Ovary (tissue), 9 donors: Measurements from ENCODE around the gene LIMS2. TPM values are rescaled to one million over a fixed set of nuclear protein-coding genes. Genes with fewer than 3 reads are reported as not detected.

Experiments
- DNase-seq, 5 donors: peaks; one replicate each; pipeline ENCODE4 v3.0.0-alpha.2; 2019 to 2020
- H3K27ac ChIP-seq, 2 donors: fragments of 200-600 bp; one replicate each; pipeline versions ENCODE4 v1.5.1 to v1.8.0; 2019 to 2022
- H3K27me3 ChIP-seq: fragments of 200-600 bp; one replicate; pipeline ENCODE4 v1.8.0; 2022
- H3K36me3 ChIP-seq: fragments of 200-600 bp; sonication (generic); one replicate; pipeline ENCODE4 v1.5.1; 2019
- H3K4me1 ChIP-seq: one replicate; pipeline ENCODE4 v1.8.1; 2013; ENCODE audit warnings: mild to moderate bottlenecking, moderate library complexity; ENCODE audit not compliant: insufficient read depth
- H3K4me3 ChIP-seq: fragments of 200-600 bp; sonication (generic); one replicate; pipeline ENCODE4 v1.5.1; 2017
- H3K9me3 ChIP-seq, 2 donors: fragments of 200-600 bp in 1 of 2; sonication (generic) in 1 of 2; one replicate each; pipeline versions ENCODE4 v1.5.1 to v1.8.1; 2013 to 2019; ENCODE audit warnings: mild to moderate bottlenecking in 1 of 2, moderate library complexity in 1 of 2
- CTCF ChIP-seq, 3 donors: fragments of 450-650 bp in 2 of 3; fragments of 200-600 bp in 1 of 3; IDR thresholded peaks; one replicate each; pipeline versions ENCODE4 v1.5.1 to v1.8.0; 2016 to 2022; ENCODE audit warnings: antibody characterized with exemption in 3 of 3, mild to moderate bottlenecking in 1 of 3
- EP300 ChIP-seq: sonication (generic); formaldehyde crosslinking; IDR thresholded peaks from one replicate; pipeline ENCODE4 v1.6.1; 2017; ENCODE audit warnings: antibody characterized with exemption
- POLR2A ChIP-seq: fragments of 450-650 bp; IDR thresholded peaks from one replicate; pipeline ENCODE4 v1.6.1; 2017; ENCODE audit warnings: antibody characterized with exemption, mild to moderate bottlenecking, moderate library complexity
- WGBS, 3 donors: extraction: QIAGEN DNeasy Blood & Tissue Kit in 1 of 3; methylation state at CpG; one replicate each; pipeline versions ENCODE4 v1.1.5 to v1.1.7; 2013 to 2017; 5-methylcytosine and 5-hydroxymethylcytosine counted together
- intact Hi-C, 4 donors: fragments of 100-400 bp; cut with DNase I; formaldehyde crosslinking; loops; one replicate each; pipeline versions ENCODE4 v1.11.0 to v1.15.1; 2022 to 2023
- polyA plus RNA-seq, 2 donors: library from polyadenylated mRNA; stranded (reverse); fragments of 200-250 nt in 1 of 2; fragments of 350-450 nt in 1 of 2; fragmentation: Illumina TruSeq in 1 of 2; extraction: RNeasy Lipid Tissue Mini Kit (QIAGEN cat#74804) in 1 of 2; gene quantifications; one replicate each; pipeline ENCODE4 v1.2.3, GENCODE V29; 2013 to 2014
- total RNA-seq, 7 donors: library from RNA; depleted of rRNA in 2 of 7; stranded (reverse); fragments of >200 nt in 2 of 7; fragmentation: NEBNext Ultra II Directional in 3 of 7; extraction: Animal tissue kit (Norgen Biotek cat#: 25700) in 3 of 7; gene quantifications; one replicate each; pipeline versions ENCODE4 v1.1.0 to v1.2.4, GENCODE V29; 2016 to 2023
- donor health status: DM: no; HTN: no; CAD: no; lungs with moderate emphysema.
- donor health status: DM: no; HTN: no; CAD: no.
- donor health status: Bipolar disorder and iron deficiency.
- donor health status: DM: yes; HTN: yes; CAD: no.
- donor health status: DM: no; HTN: no; CAD: no.
- donor health status: DM: yes; HTN: yes; CAD: no.

The LIMS2 gene
- total and polyA plus RNA-seq, 9 donors, result 3.8 to 70.4 (median 19.1) TPM

DNA sequence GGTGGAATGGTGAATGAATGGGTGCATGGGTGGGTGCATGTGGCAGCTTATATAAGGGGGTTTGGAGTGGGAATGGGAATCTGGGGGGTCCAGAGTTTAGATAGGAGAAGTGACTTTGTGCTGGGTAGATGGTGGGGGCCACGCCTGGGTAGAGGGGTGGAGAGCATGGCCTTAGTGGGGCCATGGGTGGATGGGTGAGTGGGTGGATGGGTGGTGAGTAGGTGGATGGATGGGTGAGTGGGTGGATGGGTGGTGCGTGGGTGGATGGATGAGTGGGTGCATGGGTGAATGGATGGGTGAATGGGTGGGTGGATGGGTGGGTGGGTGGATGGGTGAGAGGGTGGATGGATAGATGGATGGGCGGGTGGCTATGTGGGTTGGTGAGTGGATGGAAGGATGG lies 86.0 kb downstream of the LIMS2 start:
- TF ChIP-seq POLR2A (no peak), EP300 (no peak), CTCF (IDR thresholded peaks at IDR 0.05) (no peak)
- peak in 1 of 5 donors; percentile 4 for DNase-seq
- H3K4me1 ChIP-seq, result no peaks in the 10 kb centered on the region
- no peaks in the 10 kb centered on the region for H3K9me3 ChIP-seq
- no peak overlapping the region for H3K4me3 ChIP-seq
- no peaks in the 10 kb centered on the region for H3K36me3 ChIP-seq
- H3K27ac ChIP-seq, result no peak overlapping the region
- intact Hi-C loops, result no loop called here
- 91 to 94% (median 93%) methylated on average over 2 to 3 of the region's 3 CpGs for WGBS, 3 donors
- no peaks in the 10 kb centered on the region for H3K27me3 ChIP-seq

Other genes starting within 250 kb of the LIMS2 start
- 10 to 100 TPM; 13.9 to 29.0 (median 25.8) TPM for gene IWS1, start 149.0 kb downstream of the LIMS2 start, total RNA-seq
- 10 to 100 TPM; 15.8 to 28.1 TPM for gene IWS1, start 149.0 kb downstream of the LIMS2 start, polyA plus RNA-seq
- gene MYO7B, start 139.8 kb downstream of the LIMS2 start, total RNA-seq, result under 1 TPM in 4 of 7 donors, not detected in 3; 0.23 to 0.95 (median 0.25) TPM
- under 1 TPM; 0.05 to 0.46 TPM for gene MYO7B, start 139.8 kb downstream of the LIMS2 start, polyA plus RNA-seq
- gene GPR17, start 29.4 kb downstream of the LIMS2 start, total RNA-seq, result not detected
- gene GPR17, start 29.4 kb downstream of the LIMS2 start, polyA plus RNA-seq, result under 1 TPM in 1 of 2 donors, not detected in 1; 0.18 TPM
- gene SFT2D3, start 26.0 kb upstream of the LIMS2 start, total RNA-seq, result 1 to 10 TPM; 6.1 to 9.8 (median 6.9) TPM
- gene SFT2D3, start 26.0 kb upstream of the LIMS2 start, polyA plus RNA-seq, result 1 to 10 TPM; 5.1 to 8.5 TPM
- 10 to 100 TPM; 32.9 to 56.2 (median 50.5) TPM for gene WDR33, start 135.6 kb upstream of the LIMS2 start, total RNA-seq
- 10 to 100 TPM; 16.3 to 46.7 TPM for gene WDR33, start 135.6 kb upstream of the LIMS2 start, polyA plus RNA-seq
- 10 to 100 TPM in 5 of 7 donors, 1 to 10 TPM in 2; 8.0 to 31.2 (median 26.3) TPM for gene POLR2D, start 182.6 kb upstream of the LIMS2 start, total RNA-seq
- 10 to 100 TPM; 13.1 to 32.5 TPM for gene POLR2D, start 182.6 kb upstream of the LIMS2 start, polyA plus RNA-seq
- 10 to 100 TPM in 5 of 7 donors, 1 to 10 TPM in 2; 7.7 to 18.4 (median 15.7) TPM for gene AMMECR1L, start 210.4 kb upstream of the LIMS2 start, total RNA-seq
- 10 to 100 TPM in 1 of 2 donors, 1 to 10 TPM in 1; 8.9 to 18.8 TPM for gene AMMECR1L, start 210.4 kb upstream of the LIMS2 start, polyA plus RNA-seq